Lower leg skin (tissue), 3 donors: ENCODE results near the gene ZNF385A.

Source experiments
- CTCF ChIP-seq, 3 donors: fragments of 450-650 bp; IDR thresholded peaks; one replicate each; pipeline ENCODE4 v1.5.1; 2016; ENCODE audit warnings: antibody characterized with exemption in 3 of 3, mild to moderate bottlenecking in 3 of 3, moderate library complexity in 2 of 3
- POLR2A ChIP-seq, 2 donors: fragments of 450-650 bp; IDR thresholded peaks; one replicate each; pipeline ENCODE4 v1.6.1; 2016 to 2017; ENCODE audit warnings: antibody characterized with exemption in 2 of 2, mild to moderate bottlenecking in 1 of 2, moderate library complexity in 1 of 2

GRCh38 chr12:54349036-54349435 is 35.5 kb downstream of the ZNF385A start:
- no peak for TF ChIP-seq CTCF (IDR thresholded peaks at IDR 0.05)
- no peak for TF ChIP-seq POLR2A (IDR thresholded peaks at IDR 0.05)
